Activated CD4-positive, alpha-beta T cell treated with anti-CD3 and anti-CD28 coated beads, Interleukin-2, amount 50 U/mL, for 1 hour (primary cell): ENCODE measurements around the gene ZNF330.

Source experiments
- DNase-seq: peaks from one replicate; pipeline ENCODE4 v3.0.0-alpha.2; 2020

ZNF330 gene

DNA sequence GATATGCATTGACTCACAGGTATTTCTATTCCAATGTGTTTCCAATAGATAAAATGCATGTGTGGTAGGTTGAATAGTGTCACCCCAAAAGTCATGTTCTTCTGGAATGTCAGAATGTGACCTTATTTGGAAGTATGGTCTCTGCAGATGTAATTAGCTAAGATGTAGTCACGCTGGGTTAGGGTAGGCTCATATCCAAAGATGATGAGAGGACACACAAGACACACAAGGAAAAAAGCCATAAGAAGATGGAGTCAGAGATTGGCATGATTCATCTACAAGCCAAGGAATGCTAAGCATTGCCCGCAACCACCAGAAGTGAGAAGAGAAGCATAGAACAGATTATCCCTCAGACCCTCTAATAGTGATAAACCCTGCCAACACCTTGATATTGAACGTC, 17.5 kb downstream of the ZNF330 start:
- no peak for DNase-seq

GRCh38 chr4:141240259-141240658, 19.6 kb downstream of the ZNF330 start:
- no peak for DNase-seq

- DNase-seq, result no peak
Measured at GRCh38 chr4:141240671-141241070, 20.0 kb downstream of the ZNF330 start.

- no peak for DNase-seq
Measured at GRCh38 chr4:141241986-141242385, 21.3 kb downstream of the ZNF330 start.

GRCh38 chr4:141244419-141244818, 23.7 kb downstream of the ZNF330 start:
- DNase-seq, result no peak

- no peak for DNase-seq
Measured at GRCh38 chr4:141246243-141246642, 25.5 kb downstream of the ZNF330 start.

DNA sequence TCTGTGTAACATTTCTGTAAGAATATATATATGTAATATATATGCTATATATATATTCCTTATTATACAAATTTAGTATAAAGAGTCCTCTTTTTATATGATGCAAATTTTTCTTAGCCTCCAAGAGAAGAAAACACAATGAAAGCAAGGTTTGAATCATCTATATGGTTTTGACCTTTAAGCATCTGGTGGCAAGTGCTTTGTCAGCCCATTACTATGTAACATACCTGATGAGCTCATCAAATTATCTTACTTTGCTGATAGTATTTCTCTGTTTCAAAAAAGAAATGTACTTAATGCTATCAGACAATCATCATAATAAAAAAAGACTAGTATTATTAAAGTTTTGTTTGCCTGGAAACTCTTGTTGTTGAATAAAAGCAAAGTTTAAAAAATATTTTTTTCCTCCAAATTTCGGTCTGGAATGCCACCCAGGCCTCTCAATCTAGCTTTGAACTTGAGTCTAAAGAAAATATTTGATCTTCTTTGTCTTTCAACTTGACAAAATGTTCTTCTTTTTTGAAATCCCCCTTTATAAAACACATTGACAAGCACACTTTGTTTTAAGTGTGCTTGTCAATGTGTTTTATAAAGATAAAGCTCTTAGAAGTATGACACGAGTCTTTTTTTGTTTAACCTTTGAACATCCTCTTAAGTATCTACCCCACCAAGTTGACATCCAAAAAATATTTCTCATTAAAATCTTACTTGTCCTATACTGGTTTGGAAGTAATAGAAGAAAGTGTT, 26.2 kb downstream of the ZNF330 start:
- no peak for DNase-seq

GRCh38 chr4:141247430-141247780, 26.7 kb downstream of the ZNF330 start:
- DNase-seq, result no peak

DNA sequence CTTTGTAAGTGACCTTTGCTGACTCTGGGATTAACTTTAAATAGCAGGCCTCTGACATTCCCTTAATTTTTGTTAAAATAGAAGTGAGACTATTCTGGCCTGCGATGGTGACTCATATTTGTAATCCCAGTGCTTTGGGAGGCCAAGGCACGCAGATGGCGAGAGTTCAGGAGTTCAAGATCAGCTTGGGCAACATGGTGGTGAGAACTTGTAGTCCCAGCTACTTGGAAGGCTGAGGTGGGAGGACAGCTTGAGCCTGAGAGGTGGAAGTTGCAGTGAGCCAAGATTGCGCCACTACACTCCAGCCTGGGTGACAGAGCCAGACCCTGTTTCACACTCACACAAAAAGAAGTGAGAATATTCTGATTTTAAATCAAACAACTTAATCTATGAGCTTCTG, 27.3 kb downstream of the ZNF330 start:
- no peak for DNase-seq

DNA sequence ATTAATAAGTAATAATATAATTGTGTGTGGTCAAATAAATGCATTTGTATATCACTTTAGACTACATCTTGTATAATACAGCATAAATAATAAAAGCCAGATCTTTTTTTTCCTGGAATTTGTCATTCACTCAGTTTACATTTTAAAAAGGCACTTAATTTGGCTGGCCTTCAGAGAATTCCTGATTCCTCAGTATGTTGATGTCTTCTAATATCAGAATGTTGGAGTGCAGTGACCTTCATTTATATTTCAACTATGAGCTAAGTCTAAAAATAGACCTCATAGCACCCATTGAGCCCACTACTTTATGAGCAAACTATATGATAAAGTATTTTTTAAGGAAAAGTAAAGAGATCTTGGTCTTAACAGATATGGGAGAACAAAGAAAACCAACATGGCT, 27.8 kb downstream of the ZNF330 start:
- DNase-seq, result no peak

DNA sequence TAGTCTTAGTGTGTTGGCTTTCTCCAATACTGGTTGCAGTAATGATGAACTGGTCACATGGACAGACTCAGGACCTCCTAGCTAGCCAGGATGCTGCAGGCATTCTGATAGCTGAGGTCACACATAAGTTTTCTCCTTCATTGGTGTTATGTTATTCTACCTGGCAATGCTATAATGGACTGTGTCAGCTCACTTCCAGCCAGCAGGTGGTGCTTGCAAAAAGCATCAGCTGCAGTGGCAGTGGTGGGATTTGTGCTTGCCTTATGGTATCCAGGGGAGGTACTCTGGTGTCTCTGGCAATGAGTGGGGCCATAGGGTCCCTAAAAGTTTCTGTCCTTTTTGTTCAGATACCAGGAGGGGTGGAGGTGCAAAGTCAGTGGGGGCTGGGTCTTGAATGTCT, 33.6 kb downstream of the ZNF330 start:
- no peak for DNase-seq

- DNase-seq, result no peak
Measured at GRCh38 chr4:141255016-141255415, 34.3 kb downstream of the ZNF330 start.

DNA sequence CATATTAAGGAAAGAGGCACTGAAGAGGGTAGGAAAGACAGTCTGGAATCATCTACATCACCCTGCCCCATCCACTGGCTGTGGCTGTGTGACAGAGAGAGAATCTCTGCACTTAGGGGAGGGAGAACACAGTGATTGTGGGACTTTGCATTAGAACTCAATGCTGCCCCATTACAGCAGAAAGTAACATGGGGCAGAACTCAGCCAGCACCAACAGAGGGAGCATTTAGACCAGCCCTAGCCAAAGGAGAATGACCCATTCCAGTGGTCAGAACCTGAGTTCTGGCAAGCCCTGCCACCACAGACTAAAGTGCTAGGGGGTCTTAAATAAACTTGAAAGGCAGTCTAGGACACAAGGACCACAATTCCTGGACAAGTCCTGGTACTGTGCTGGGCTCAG, 37.9 kb downstream of the ZNF330 start:
- no peak for DNase-seq

DNA sequence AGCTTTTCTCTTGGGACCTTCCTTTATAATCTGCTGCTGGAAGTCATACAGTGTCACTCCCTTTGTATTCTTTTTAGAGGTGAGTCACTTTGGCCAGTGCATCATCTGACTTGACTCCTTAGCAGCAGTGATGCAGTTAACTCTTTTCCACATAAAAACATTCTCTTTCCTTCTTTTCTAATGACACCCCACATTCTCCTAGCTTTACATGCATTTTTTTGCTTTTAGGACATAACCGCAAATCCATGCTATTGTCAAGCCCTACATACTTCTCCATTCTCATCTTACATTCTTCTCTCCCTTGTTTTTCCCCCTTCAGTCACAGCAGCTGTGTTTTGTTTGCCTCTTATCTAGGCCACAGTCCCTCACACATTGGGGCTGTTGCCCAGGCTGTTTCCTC, 55.1 kb downstream of the ZNF330 start:
- DNase-seq, result no peak

GRCh38 chr4:141283152-141283551, 62.5 kb downstream of the ZNF330 start:
- no peak for DNase-seq

- no peak for DNase-seq
Measured at GRCh38 chr4:141283563-141283962, 62.9 kb downstream of the ZNF330 start.
